H1 (cell line): Measurements from ENCODE around the gene AIG1. TPM values are rescaled to one million over a fixed set of nuclear protein-coding genes. Genes with fewer than 3 reads are reported as not detected.

Source experiments
- EGR1 ChIP-seq: IDR thresholded peaks from 2 replicates; pipeline ENCODE4 v1.6.1; 2011; ENCODE audit warnings: low read depth, low read length, borderline replicate concordance
- KDM1A ChIP-seq: fragments of 200-600, 300-600 bp; sonication (generic); IDR thresholded peaks from 2 replicates; pipeline ENCODE4 v1.7.1; 2016; ENCODE audit warnings: mild to moderate bottlenecking, low read length, borderline replicate concordance
- polyA plus RNA-seq, 7 experiments: library from polyadenylated mRNA; depleted of rRNA in 3 of 7; stranded (reverse) in 5 of 7; unstranded in 2 of 7; fragments of >200 nt in 5 of 7; fragments of 200-250 nt in 2 of 7; gene quantifications; 1 replicate in 5 of 7; 2 replicates in 1 of 7; 4 replicates in 1 of 7; pipeline versions ENCODE4 v1.2.1 to v1.2.3, GENCODE V29; 2011 to 2013; ENCODE audit warnings: missing spikeins in 2 of 7, mixed read lengths in 2 of 7
- total RNA-seq: library from RNA; stranded (reverse); fragmentation: NEBNext Ultra II Directional; extraction: Animal tissue kit (Norgen Biotek cat#: 25700); gene quantifications from 2 replicates; pipeline ENCODE4 v1.2.1, GENCODE V29; 2021

The AIG1 gene
- total and polyA plus RNA-seq, 2 of the 8 experiments (the other 6 are each of a cell fraction or from before 2014, with no cell fraction given) = 56.6 to 58.4 TPM

GRCh38 chr6:143099647-143100046 lies 39.0 kb downstream of the AIG1 start (continued):
- no peak for TF ChIP-seq KDM1A
- no peak for TF ChIP-seq EGR1
